ENCODE results near the gene DCHS2.

DCHS2 gene

GRCh38 chr4:154462081-154462810, 29.4 kb downstream of the DCHS2 start:
- POLR2A ChIA-PET, result no interaction called here
- no peak for TF ChIP-seq CTCF (IDR thresholded peaks at IDR 0.05; ENCODE audit: insufficient read depth, low read length, missing control alignments)
- DNase-seq (ENCODE audit: low read depth, low spot score), result no peak
- CTCF ChIA-PET, result no interaction called here
- no peak overlapping the region for H3K4me3 ChIP-seq (ENCODE audit: low read depth, low read length)

GRCh38 chr4:154457471-154457870, 34.1 kb downstream of the DCHS2 start:
- POLR2A ChIA-PET, result no interaction called here
- CTCF ChIA-PET, result no interaction called here

GRCh38 chr4:154456889-154457288, 34.7 kb downstream of the DCHS2 start:
- CTCF ChIA-PET, result no interaction called here
- no peak for DNase-seq (ENCODE audit: low read depth, low spot score)
- TF ChIP-seq CTCF (IDR thresholded peaks at IDR 0.05; ENCODE audit: insufficient read depth, low read length, missing control alignments), result no peak
- H3K4me3 ChIP-seq (ENCODE audit: low read depth, low read length), result no peak overlapping the region
- POLR2A ChIA-PET, result no interaction called here

More at GRCh38 chr4:154457471-154457870, 34.1 kb downstream of the DCHS2 start:
- no peak for DNase-seq (ENCODE audit: low read depth, low spot score)
- no peak overlapping the region for H3K4me3 ChIP-seq (ENCODE audit: low read depth, low read length)
- no peak for TF ChIP-seq CTCF (IDR thresholded peaks at IDR 0.05; ENCODE audit: insufficient read depth, low read length, missing control alignments)

GRCh38 chr4:154456240-154456639, 35.4 kb downstream of the DCHS2 start:
- no peak for TF ChIP-seq CTCF (IDR thresholded peaks at IDR 0.05; ENCODE audit: insufficient read depth, low read length, missing control alignments)
- POLR2A ChIA-PET, result no interaction called here
- DNase-seq (ENCODE audit: low read depth, low spot score), result no peak
- no peak overlapping the region for H3K4me3 ChIP-seq (ENCODE audit: low read depth, low read length)
- CTCF ChIA-PET, result no interaction called here

- DNase-seq (ENCODE audit: low read depth, low spot score), result no peak
- ChIA-PET POLR2A (no interaction called here), CTCF (no interaction called here)
- no peak overlapping the region for H3K4me3 ChIP-seq (ENCODE audit: low read depth, low read length)
- TF ChIP-seq CTCF (IDR thresholded peaks at IDR 0.05; ENCODE audit: insufficient read depth, low read length, missing control alignments), result no peak
Observed at GRCh38 chr4:154455111-154455510, 36.5 kb downstream of the DCHS2 start.

GRCh38 chr4:154454710-154455109, 36.9 kb downstream of the DCHS2 start:
- no peak overlapping the region for H3K4me3 ChIP-seq (ENCODE audit: low read depth, low read length)
- no peak for DNase-seq (ENCODE audit: low read depth, low spot score)
- POLR2A ChIA-PET, result no interaction called here
- CTCF ChIA-PET, result no interaction called here
- TF ChIP-seq CTCF (IDR thresholded peaks at IDR 0.05; ENCODE audit: insufficient read depth, low read length, missing control alignments), result no peak
